HepG2 (cell line): ENCODE data around the gene BIRC2. TPM values are rescaled to one million over a fixed set of nuclear protein-coding genes. Genes with fewer than 3 reads are reported as not detected.
A peak's percentile ranks its signal among the peaks of the same experiment; 100 is the strongest.

Source experiments
- ATF4 ChIP-seq, 2 experiments: fragments of 450-650 bp in 1 of 2; sonication (generic) in 1 of 2; formaldehyde crosslinking; IDR thresholded peaks; 2 replicates each; pipeline versions ENCODE4 v1.5.0 to v1.8.0; 2020 to 2022; ENCODE audit warnings: mild to moderate bottlenecking in 1 of 2, missing genetic modification reagents in 1 of 2
- ATF7-NPFF ChIP-seq: sonication (generic); formaldehyde crosslinking; IDR thresholded peaks from 2 replicates; pipeline ENCODE4 v1.8.1; 2023; ENCODE audit warnings: mild to moderate bottlenecking, low read depth, missing genetic modification reagents, moderate library complexity
- BRF2 ChIP-seq: sonication (generic); formaldehyde crosslinking; IDR thresholded peaks from 2 replicates; pipeline ENCODE4 v1.8.1; 2022; ENCODE audit warnings: mild to moderate bottlenecking, missing genetic modification reagents
- HDAC6 ChIP-seq: fragments of 200-600 bp; sonication (generic); IDR thresholded peaks from 2 replicates; pipeline ENCODE4 v1.7.0; 2017; ENCODE audit warnings: mild to moderate bottlenecking, antibody characterized with exemption, low read length, low read depth
- HOXD1 ChIP-seq: sonication (generic); formaldehyde crosslinking; IDR thresholded peaks from 2 replicates; pipeline ENCODE4 v1.5.0; 2020; ENCODE audit warnings: missing genetic modification reagents
- KIAA2018 ChIP-seq: sonication (generic); formaldehyde crosslinking; IDR thresholded peaks from 2 replicates; pipeline ENCODE4 v1.5.0; 2020; ENCODE audit warnings: mild to moderate bottlenecking, missing genetic modification reagents, borderline replicate concordance
- KLF16 ChIP-seq, 2 experiments: sonication (generic) in 1 of 2; formaldehyde crosslinking in 1 of 2; IDR thresholded peaks; 2 replicates each; pipeline versions ENCODE4 v1.6.1 to v1.8.0; 2016 to 2023; ENCODE audit warnings: missing genetic modification reagents in 2 of 2, missing compliant biosample characterization in 1 of 2
- PHB2 ChIP-seq: fragments of 450-650 bp; IDR thresholded peaks from 2 replicates; pipeline ENCODE4 v1.6.1; 2018; ENCODE audit not compliant: partially characterized antibody
- RAD21 ChIP-seq: fragments of 450-650 bp; formaldehyde crosslinking; IDR thresholded peaks from 2 replicates; pipeline ENCODE4 v1.5.0; 2020; ENCODE audit warnings: mild to moderate bottlenecking
- RFX3 ChIP-seq: IDR thresholded peaks from 2 replicates; pipeline ENCODE4 v1.6.1; 2016; ENCODE audit warnings: missing biosample characterization, missing genetic modification reagents
- SKI ChIP-seq: fragments of 450-650 bp; IDR thresholded peaks from one replicate; pipeline ENCODE4 v1.6.1; 2018; ENCODE audit warnings: mild to moderate bottlenecking; ENCODE audit not compliant: partially characterized antibody
- THAP7 ChIP-seq: sonication (generic); formaldehyde crosslinking; IDR thresholded peaks from 2 replicates; pipeline ENCODE4 v1.8.1; 2023; ENCODE audit warnings: mild to moderate bottlenecking, missing genetic modification reagents
- ZFAT ChIP-seq: sonication (generic); formaldehyde crosslinking; conservative IDR thresholded peaks from 2 replicates; pipeline ENCODE4 v1.8.1; 2023; ENCODE audit warnings: missing genetic modification reagents, inconsistent platforms
- ZNF160 ChIP-seq: sonication (generic); formaldehyde crosslinking; IDR thresholded peaks from 2 replicates; pipeline ENCODE4 v1.8.0; 2022; ENCODE audit warnings: mild to moderate bottlenecking, inconsistent platforms, missing genetic modification reagents
- ZNF354B ChIP-seq: sonication (generic); formaldehyde crosslinking; IDR thresholded peaks from 2 replicates; pipeline ENCODE4 v1.8.0; 2022; ENCODE audit warnings: mild to moderate bottlenecking, missing genetic modification reagents
- ZNF552 ChIP-seq: sonication (generic); formaldehyde crosslinking; IDR thresholded peaks from 2 replicates; pipeline ENCODE4 v1.9.0; 2022; ENCODE audit warnings: missing genetic modification reagents, mild to moderate bottlenecking, borderline replicate concordance
- ZNF589 ChIP-seq: sonication (generic); formaldehyde crosslinking; conservative IDR thresholded peaks from 2 replicates; pipeline ENCODE4 v1.8.0; 2022; ENCODE audit warnings: mild to moderate bottlenecking, moderate library complexity, missing genetic modification reagents
- ZNF703 ChIP-seq: sonication (generic); formaldehyde crosslinking; IDR thresholded peaks from 2 replicates; pipeline ENCODE4 v1.5.1; 2020; ENCODE audit warnings: missing genetic modification reagents, mild to moderate bottlenecking, moderate library complexity, borderline replicate concordance
- polyA plus RNA-seq, 8 experiments: library from polyadenylated mRNA; depleted of rRNA in 3 of 8; stranded (reverse) in 7 of 8; unstranded in 1 of 8; fragments of >200 nt; fragmentation: Illumina TruSeq in 4 of 8; extraction: Trizol in 4 of 8; gene quantifications; 2 replicates each; pipeline versions ENCODE4 v1.2.1 to v1.2.3, GENCODE V29; 2011 to 2016; ENCODE audit warnings: low read depth in 4 of 8, missing spikeins in 1 of 8, mixed read lengths in 1 of 8; ENCODE audit not compliant: insufficient read depth in 1 of 8
- total RNA-seq, 5 experiments: library from RNA; depleted of rRNA; stranded (reverse); fragments of >200 nt; fragmentation: Illumina TruSeq; extraction: Trizol; gene quantifications; 2 replicates each; pipeline ENCODE4 v1.2.3, GENCODE V29; 2016; ENCODE audit warnings: low read depth in 1 of 5

Gene BIRC2
- total and polyA plus RNA-seq, 2 of the 13 experiments (the other 11 are each of a cell fraction or from before 2014, with no cell fraction given): 61.7 to 62.2 TPM

- TF ChIP-seq ZNF354B (CRISPR knock-in tag) (no peak), ZFAT (no peak), KLF16 (CRISPR knock-in tag; IDR thresholded peaks at IDR 0.05) (peak in 1 of 2 experiments; percentile 61; a peak in 2 of 4 replicates), HDAC6 (no peak), ZNF589 (0 out of 2 replicates have a peak, but pooled peaks have one; percentile 45), HOXD1 (CRISPR knock-in tag) (no peak; the same call in 1 of the 2 replicates), ZNF160 (peak; percentile 38; the same call in 1 of the 2 replicates), PHB2 (no peak), RFX3 (CRISPR knock-in tag) (no peak), ZNF552 (no peak; the same call in 1 of the 2 replicates), ZNF703 (CRISPR knock-in tag) (no peak; the same call in 1 of the 2 replicates), KIAA2018 (CRISPR knock-in tag) (no peak), BRF2 (CRISPR knock-in tag) (peak; percentile 89), ATF4 (CRISPR knock-in tag; IDR thresholded peaks at IDR 0.05) (peak in 1 of 2 experiments; percentile 68; a peak in 1 of 4 replicates), ATF7-NPFF (CRISPR knock-in tag) (no peak; the same call in none of the 2 replicates), RAD21 (CRISPR knock-in tag) (peak; percentile 78), THAP7 (peak; percentile 41; the same call in 1 of the 2 replicates), SKI (peak; percentile 61)
These were observed at the start of gene BIRC2 (continued) for GRCh38 chr11:102346748-102347461.
